Neural cell (in vitro differentiated cells): ENCODE results near the gene NIT1. TPM values are rescaled to one million over a fixed set of nuclear protein-coding genes. Genes with fewer than 3 reads are reported as not detected.

Source experiments
- H2AFZ ChIP-seq: fragments of 200-600, 300-800 bp; sonication (generic), shearing (Covaris generic); 2 replicates; pipeline ENCODE4 v1.6.0; 2014; ENCODE audit warnings: low read depth, mild to moderate bottlenecking, antibody characterized with exemption, low read length, moderate library complexity
- H3F3A ChIP-seq: fragments of 200-600 bp; shearing (Covaris generic); 2 replicates; pipeline ENCODE4 v1.6.1; 2016; ENCODE audit warnings: mild to moderate bottlenecking, moderate library complexity, mixed read lengths, antibody characterized with exemption, low read length; ENCODE audit not compliant: insufficient read depth, poor library complexity, severe bottlenecking
- H3K27ac ChIP-seq: fragments of 200-600, 300-800 bp; sonication (generic), shearing (Covaris generic); 2 replicates; pipeline ENCODE4 v1.5.1; 2014; ENCODE audit warnings: mild to moderate bottlenecking, low read length, moderate library complexity
- H3K27me3 ChIP-seq: fragments of 300-800, 200-600 bp; sonication (generic), shearing (Covaris generic); 2 replicates; pipeline ENCODE4 v1.6.0; 2014; ENCODE audit warnings: mild to moderate bottlenecking, low read depth, low read length, moderate library complexity; ENCODE audit not compliant: insufficient read depth
- H3K36me3 ChIP-seq: fragments of 300-800, 200-600 bp; sonication (generic), shearing (Covaris generic); 2 replicates; pipeline ENCODE4 v1.5.1; 2014; ENCODE audit warnings: mild to moderate bottlenecking, antibody characterized with exemption, low read length, moderate library complexity; ENCODE audit not compliant: insufficient read depth
- H3K4me2 ChIP-seq: fragments of 300-800, 200-600 bp; sonication (generic), shearing (Covaris generic); 2 replicates; pipeline ENCODE4 v1.6.0; 2014; ENCODE audit warnings: mild to moderate bottlenecking, low read length
- H3K4me3 ChIP-seq: fragments of 300-800, 200-600 bp; sonication (generic), shearing (Covaris generic); 2 replicates; pipeline ENCODE4 v1.5.1; 2014; ENCODE audit warnings: mild to moderate bottlenecking, low read length, moderate library complexity
- H3K79me2 ChIP-seq: fragments of 200-600 bp; shearing (Covaris generic); replicated peaks from 2 replicates; pipeline ENCODE4 v1.6.0; 2014; ENCODE audit warnings: mild to moderate bottlenecking, low read length, moderate library complexity; ENCODE audit not compliant: insufficient read depth
- H3K9ac ChIP-seq: fragments of 300-800, 200-600 bp; sonication (generic), shearing (Covaris generic); 2 replicates; pipeline ENCODE4 v1.6.1; 2016; ENCODE audit warnings: mild to moderate bottlenecking, low read length, mixed read lengths
- H3K9me2 ChIP-seq: fragments of 200-600 bp; shearing (Covaris generic); 2 replicates; pipeline ENCODE4 v1.6.1; 2016; ENCODE audit warnings: mild to moderate bottlenecking, low read length, mixed read lengths; ENCODE audit not compliant: insufficient read depth
- H3K9me3 ChIP-seq: fragments of 200-600, 300-800 bp; sonication (generic), shearing (Covaris generic); 2 replicates; pipeline ENCODE4 v1.6.1; 2016; ENCODE audit warnings: mild to moderate bottlenecking, mixed run types, low read length, moderate library complexity, mixed read lengths
- H4K20me1 ChIP-seq: fragments of 200-600 bp; shearing (Covaris generic); 2 replicates; pipeline ENCODE4 v1.6.1; 2016; ENCODE audit warnings: mild to moderate bottlenecking, mixed run types; ENCODE audit not compliant: insufficient read depth
- EP300 ChIP-seq: fragments of 450-650 bp; conservative IDR thresholded peaks from 2 replicates; pipeline ENCODE4 v1.6.1; 2014; ENCODE audit warnings: antibody characterized with exemption, mild to moderate bottlenecking, moderate library complexity; ENCODE audit not compliant: poor library complexity, severe bottlenecking
- EZH2 ChIP-seq: fragments of 200-600, 300-800 bp; shearing (Covaris generic), sonication (generic); IDR thresholded peaks from 2 replicates; pipeline ENCODE4 v1.6.1; 2014; ENCODE audit warnings: antibody characterized with exemption, low read length, borderline replicate concordance, mild to moderate bottlenecking; ENCODE audit not compliant: insufficient read depth, poor library complexity, severe bottlenecking
- MXI1 ChIP-seq: fragments of 450-650 bp; conservative IDR thresholded peaks from 2 replicates; pipeline ENCODE4 v1.6.1; 2014; ENCODE audit warnings: antibody characterized with exemption, mild to moderate bottlenecking; ENCODE audit not compliant: poor library complexity, severe bottlenecking
- POLR2AphosphoS5 ChIP-seq: IDR thresholded peaks from 2 replicates; pipeline ENCODE4 v1.6.1; 2012
- RAD21 ChIP-seq: fragments of 450-650 bp; conservative IDR thresholded peaks from 2 replicates; pipeline ENCODE4 v1.6.1; 2014; ENCODE audit warnings: antibody characterized with exemption, mild to moderate bottlenecking, moderate library complexity
- SMC3 ChIP-seq: fragments of 450-650 bp; conservative IDR thresholded peaks from 2 replicates; pipeline ENCODE4 v1.6.1; 2014; ENCODE audit warnings: antibody characterized with exemption, mild to moderate bottlenecking, moderate library complexity; ENCODE audit not compliant: poor library complexity
- TAF1 ChIP-seq: IDR thresholded peaks from 2 replicates; pipeline ENCODE4 v1.6.1; 2012; ENCODE audit warnings: low read depth
- polyA plus RNA-seq: library from polyadenylated mRNA; depleted of rRNA; stranded (reverse); fragments of >200 nt; gene quantifications from 2 replicates; pipeline ENCODE4 v1.2.3, GENCODE V29; 2014
- TF ChIP-seq, protein P1 (sequence below): IDR thresholded peaks from 2 replicates; pipeline ENCODE4 v1.6.1; 2012; ENCODE audit warnings: borderline replicate concordance
- TF ChIP-seq, protein P2 (sequence below): fragments of 450-650 bp; IDR thresholded peaks from 2 replicates; pipeline ENCODE4 v1.5.1; 2014; ENCODE audit warnings: antibody characterized with exemption, mild to moderate bottlenecking, moderate library complexity; ENCODE audit not compliant: poor library complexity, severe bottlenecking

Gene NIT1
- polyA plus RNA-seq, 1 donor from 2014 or later = 66.1 TPM

DNA sequence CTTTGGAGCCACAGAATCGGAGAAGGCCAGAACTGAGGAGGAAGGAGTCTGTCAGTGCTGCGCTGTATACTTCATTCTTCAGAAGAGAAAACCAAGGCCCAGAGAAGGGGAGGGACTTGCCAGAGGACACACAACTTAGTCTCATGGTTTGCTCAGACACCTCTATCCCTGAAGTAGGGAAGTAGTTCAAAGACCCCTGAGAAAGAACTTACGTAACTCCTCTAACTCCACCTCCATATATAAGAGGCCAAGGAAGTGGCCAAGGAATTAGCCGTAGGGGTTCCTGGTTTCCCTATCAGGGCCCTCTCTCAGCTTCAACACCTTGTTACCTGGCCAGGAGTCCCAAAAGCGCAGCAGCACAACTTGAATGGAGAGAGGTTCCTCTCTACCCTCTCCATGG, 28.0 kb upstream of the NIT1 start:
- Histone ChIP-seq H3K4me2 (no peak overlapping the region), H3K9ac (no peak overlapping the region), H3K27ac (no peak overlapping the region), H3K9me2 (no peaks in the 10 kb centered on the region), H4K20me1 (no peaks in the 10 kb centered on the region), H3F3A (no peaks in the 10 kb centered on the region), H3K36me3 (no peaks in the 10 kb centered on the region), H3K9me3 (no peaks in the 10 kb centered on the region), H2AFZ (no peak overlapping the region), H3K27me3 (no peaks in the 10 kb centered on the region), H3K79me2 (no peaks in the 10 kb centered on the region), H3K4me3 (no peak overlapping the region)
- no peak for TF ChIP-seq EP300
- TF ChIP-seq, protein P1, sequence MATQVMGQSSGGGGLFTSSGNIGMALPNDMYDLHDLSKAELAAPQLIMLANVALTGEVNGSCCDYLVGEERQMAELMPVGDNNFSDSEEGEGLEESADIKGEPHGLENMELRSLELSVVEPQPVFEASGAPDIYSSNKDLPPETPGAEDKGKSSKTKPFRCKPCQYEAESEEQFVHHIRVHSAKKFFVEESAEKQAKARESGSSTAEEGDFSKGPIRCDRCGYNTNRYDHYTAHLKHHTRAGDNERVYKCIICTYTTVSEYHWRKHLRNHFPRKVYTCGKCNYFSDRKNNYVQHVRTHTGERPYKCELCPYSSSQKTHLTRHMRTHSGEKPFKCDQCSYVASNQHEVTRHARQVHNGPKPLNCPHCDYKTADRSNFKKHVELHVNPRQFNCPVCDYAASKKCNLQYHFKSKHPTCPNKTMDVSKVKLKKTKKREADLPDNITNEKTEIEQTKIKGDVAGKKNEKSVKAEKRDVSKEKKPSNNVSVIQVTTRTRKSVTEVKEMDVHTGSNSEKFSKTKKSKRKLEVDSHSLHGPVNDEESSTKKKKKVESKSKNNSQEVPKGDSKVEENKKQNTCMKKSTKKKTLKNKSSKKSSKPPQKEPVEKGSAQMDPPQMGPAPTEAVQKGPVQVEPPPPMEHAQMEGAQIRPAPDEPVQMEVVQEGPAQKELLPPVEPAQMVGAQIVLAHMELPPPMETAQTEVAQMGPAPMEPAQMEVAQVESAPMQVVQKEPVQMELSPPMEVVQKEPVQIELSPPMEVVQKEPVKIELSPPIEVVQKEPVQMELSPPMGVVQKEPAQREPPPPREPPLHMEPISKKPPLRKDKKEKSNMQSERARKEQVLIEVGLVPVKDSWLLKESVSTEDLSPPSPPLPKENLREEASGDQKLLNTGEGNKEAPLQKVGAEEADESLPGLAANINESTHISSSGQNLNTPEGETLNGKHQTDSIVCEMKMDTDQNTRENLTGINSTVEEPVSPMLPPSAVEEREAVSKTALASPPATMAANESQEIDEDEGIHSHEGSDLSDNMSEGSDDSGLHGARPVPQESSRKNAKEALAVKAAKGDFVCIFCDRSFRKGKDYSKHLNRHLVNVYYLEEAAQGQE = no peak
- no peak for TF ChIP-seq SMC3
- no peak for TF ChIP-seq EZH2
- no peak for TF ChIP-seq MXI1
- TF ChIP-seq, protein P2, sequence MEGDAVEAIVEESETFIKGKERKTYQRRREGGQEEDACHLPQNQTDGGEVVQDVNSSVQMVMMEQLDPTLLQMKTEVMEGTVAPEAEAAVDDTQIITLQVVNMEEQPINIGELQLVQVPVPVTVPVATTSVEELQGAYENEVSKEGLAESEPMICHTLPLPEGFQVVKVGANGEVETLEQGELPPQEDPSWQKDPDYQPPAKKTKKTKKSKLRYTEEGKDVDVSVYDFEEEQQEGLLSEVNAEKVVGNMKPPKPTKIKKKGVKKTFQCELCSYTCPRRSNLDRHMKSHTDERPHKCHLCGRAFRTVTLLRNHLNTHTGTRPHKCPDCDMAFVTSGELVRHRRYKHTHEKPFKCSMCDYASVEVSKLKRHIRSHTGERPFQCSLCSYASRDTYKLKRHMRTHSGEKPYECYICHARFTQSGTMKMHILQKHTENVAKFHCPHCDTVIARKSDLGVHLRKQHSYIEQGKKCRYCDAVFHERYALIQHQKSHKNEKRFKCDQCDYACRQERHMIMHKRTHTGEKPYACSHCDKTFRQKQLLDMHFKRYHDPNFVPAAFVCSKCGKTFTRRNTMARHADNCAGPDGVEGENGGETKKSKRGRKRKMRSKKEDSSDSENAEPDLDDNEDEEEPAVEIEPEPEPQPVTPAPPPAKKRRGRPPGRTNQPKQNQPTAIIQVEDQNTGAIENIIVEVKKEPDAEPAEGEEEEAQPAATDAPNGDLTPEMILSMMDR = no peak
- TF ChIP-seq RAD21 = no peak
- TF ChIP-seq TAF1 = no peak
- TF ChIP-seq POLR2AphosphoS5 = no peak

DNA sequence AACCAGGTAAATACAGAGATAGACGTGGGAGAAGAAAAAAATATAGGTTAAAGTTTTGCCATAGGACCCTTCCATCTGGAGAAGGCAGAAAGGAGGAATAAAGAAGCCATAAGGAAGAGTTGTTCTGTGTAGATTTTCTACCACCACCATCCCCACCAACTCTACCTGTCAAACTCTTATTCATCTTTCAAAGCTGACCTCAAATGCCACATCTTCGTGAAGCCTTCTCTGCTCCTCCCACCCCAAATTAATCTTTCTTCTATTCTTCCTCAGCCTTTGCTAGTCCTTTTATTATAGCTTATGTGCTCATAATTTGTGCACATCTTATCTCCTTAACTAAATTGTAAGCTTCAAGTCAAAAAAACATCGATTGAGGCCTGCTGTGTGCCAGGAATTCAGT, 27.3 kb upstream of the NIT1 start:
- no peak overlapping the region for H3K4me3 ChIP-seq
- TF ChIP-seq RAD21 = no peak
- no peak for TF ChIP-seq SMC3
- TF ChIP-seq TAF1 = no peak
- TF ChIP-seq, protein P2 = no peak
- no peaks in the 10 kb centered on the region for H3K9me2 ChIP-seq
- no peak overlapping the region for H3K4me2 ChIP-seq
- H3K79me2 ChIP-seq = no peaks in the 10 kb centered on the region
- H3F3A ChIP-seq = no peaks in the 10 kb centered on the region
- H2AFZ ChIP-seq = no peak overlapping the region
- H4K20me1 ChIP-seq = no peaks in the 10 kb centered on the region
- no peak overlapping the region for H3K27ac ChIP-seq
- no peaks in the 10 kb centered on the region for H3K36me3 ChIP-seq
- H3K9ac ChIP-seq = no peak overlapping the region
- H3K27me3 ChIP-seq = no peaks in the 10 kb centered on the region
- no peaks in the 10 kb centered on the region for H3K9me3 ChIP-seq
